HG02852 (cell line): Measurements from ENCODE around the gene CLTB.
A peak's percentile ranks its signal among the peaks of the same experiment; 100 is the strongest.

Experiments
- ATAC-seq: cut with Tn5 transposase; IDR thresholded peaks from one replicate; pipeline ENCODE4 v1.9.1; 2021; ENCODE audit warnings: mild to moderate bottlenecking, moderate library complexity; ENCODE audit not compliant: unreplicated experiment

CLTB gene

GRCh38 chr5:176355400-176356178 is 60.8 kb downstream of the CLTB start:
- no peak for ATAC-seq

GRCh38 chr5:176353533-176353932 is 62.8 kb downstream of the CLTB start:
- ATAC-seq, result no peak

DNA sequence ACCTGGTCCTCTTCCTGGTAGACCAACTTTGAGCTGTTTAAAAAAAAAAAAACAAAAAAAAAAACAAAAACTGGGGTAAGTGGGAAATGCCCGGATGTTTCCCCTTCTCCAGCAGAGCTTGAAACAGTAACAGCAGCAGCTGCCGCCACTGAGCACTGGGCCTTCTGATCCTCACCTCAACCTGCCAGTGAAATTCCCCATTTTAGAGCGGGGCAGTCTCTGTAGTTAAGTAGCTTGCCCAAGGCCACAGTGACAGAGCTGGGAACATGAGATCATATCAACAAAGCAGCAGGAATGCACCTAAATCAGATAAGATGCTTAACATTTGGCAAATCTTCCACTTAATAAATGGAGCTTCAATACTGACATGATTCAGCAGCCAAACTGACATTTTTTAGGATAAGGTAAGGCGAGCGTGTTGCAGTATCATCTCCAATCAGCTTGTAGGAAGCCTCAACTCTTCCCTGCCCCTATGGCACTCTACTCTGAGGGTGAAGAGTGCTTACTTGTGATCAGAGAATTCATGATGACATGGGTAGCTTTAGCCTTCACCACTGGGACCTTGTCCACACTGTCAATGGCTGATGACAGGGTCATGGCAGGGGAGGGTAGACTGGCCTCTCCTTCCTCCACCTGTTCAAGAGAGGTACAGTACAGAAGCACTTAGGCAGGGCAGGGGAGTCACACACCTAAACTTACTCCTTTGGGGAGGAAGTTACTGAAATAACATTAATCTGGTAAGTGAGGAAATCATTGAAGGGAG is 64.0 kb downstream of the CLTB start:
- peak; percentile 59 for ATAC-seq

GRCh38 chr5:176350416-176350815 is 65.9 kb downstream of the CLTB start:
- no peak for ATAC-seq

DNA sequence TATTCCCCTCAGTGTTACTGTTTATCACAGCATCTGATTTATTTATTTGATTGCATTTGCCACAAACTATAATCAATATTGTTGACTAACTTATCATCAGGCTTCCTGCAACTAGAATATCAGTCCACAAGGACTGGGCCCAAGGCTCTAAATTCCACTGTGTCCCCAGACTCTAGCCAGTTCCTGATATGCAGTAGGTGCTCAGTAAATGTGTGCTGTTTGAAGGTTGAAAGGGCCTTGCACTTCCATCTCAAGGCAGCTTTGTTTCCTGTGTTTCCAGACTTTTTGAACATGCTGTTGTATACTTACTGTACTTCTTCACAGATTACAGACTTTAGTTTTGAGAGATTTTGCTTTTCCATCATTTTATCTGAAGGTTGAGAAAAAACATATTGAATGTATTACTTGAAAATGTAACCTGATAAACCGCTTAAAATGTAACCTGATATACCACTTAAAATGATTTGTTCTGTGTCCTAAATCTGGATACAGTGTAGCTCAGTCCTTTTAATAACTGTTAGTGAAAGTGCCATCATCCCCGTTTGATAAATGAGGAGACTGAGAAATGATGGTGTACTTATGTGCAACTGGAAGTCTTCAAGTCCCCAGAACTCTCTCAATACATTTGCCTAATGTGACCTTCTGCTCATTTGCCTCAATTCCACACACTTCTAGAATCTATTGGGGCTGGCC is 73.4 kb downstream of the CLTB start:
- no peak for ATAC-seq
